HG03060 (cell line): ENCODE results near the gene FMNL2.
"Not testable (repeated sequence)": the region's sequence is repeated elsewhere in the genome, so short reads cannot be mapped to it uniquely, and the experiment has no call there.

Experiments
- ATAC-seq: cut with Tn5 transposase; IDR thresholded peaks from one replicate; pipeline ENCODE4 v1.9.1; 2021; ENCODE audit warnings: low read depth, moderate number of reproducible peaks; ENCODE audit not compliant: unreplicated experiment

Gene FMNL2

GRCh38 chr2:152370783-152371182 is 35.8 kb downstream of the FMNL2 start:
- no peak for ATAC-seq

GRCh38 chr2:152372438-152372984 is 37.5 kb downstream of the FMNL2 start:
- no peak for ATAC-seq

- ATAC-seq, result no peak
Measured at GRCh38 chr2:152375174-152375573, 40.2 kb downstream of the FMNL2 start.

GRCh38 chr2:152376385-152376784 is 41.4 kb downstream of the FMNL2 start:
- no peak for ATAC-seq

GRCh38 chr2:152376968-152377367 is 42.0 kb downstream of the FMNL2 start:
- ATAC-seq, result no peak

- no peak for ATAC-seq
Measured at GRCh38 chr2:152379089-152379488, 44.1 kb downstream of the FMNL2 start.

GRCh38 chr2:152380261-152381055 is 45.5 kb downstream of the FMNL2 start:
- ATAC-seq, result no peak

- no peak for ATAC-seq
Measured at GRCh38 chr2:152383702-152384101, 48.7 kb downstream of the FMNL2 start.

- no peak for ATAC-seq
Measured at GRCh38 chr2:152384992-152385391, 50.0 kb downstream of the FMNL2 start.

GRCh38 chr2:152385650-152386049 is 50.7 kb downstream of the FMNL2 start:
- ATAC-seq, result no peak

- ATAC-seq, result no peak
Measured at GRCh38 chr2:152386266-152386665, 51.3 kb downstream of the FMNL2 start.

- no peak for ATAC-seq
Measured at GRCh38 chr2:152387041-152387440, 52.1 kb downstream of the FMNL2 start.

GRCh38 chr2:152388269-152388668 is 53.3 kb downstream of the FMNL2 start:
- not testable (repeated sequence) for ATAC-seq

GRCh38 chr2:152389483-152389882 is 54.5 kb downstream of the FMNL2 start:
- ATAC-seq, result no peak

GRCh38 chr2:152390837-152391236 is 55.9 kb downstream of the FMNL2 start:
- ATAC-seq, result no peak

- ATAC-seq, result no peak
Measured at GRCh38 chr2:152391318-152391717, 56.3 kb downstream of the FMNL2 start.

GRCh38 chr2:152393377-152393776 is 58.4 kb downstream of the FMNL2 start:
- no peak for ATAC-seq

- no peak for ATAC-seq
Measured at GRCh38 chr2:152394326-152394725, 59.4 kb downstream of the FMNL2 start.

GRCh38 chr2:152395103-152395502 is 60.1 kb downstream of the FMNL2 start:
- no peak for ATAC-seq

GRCh38 chr2:152395572-152395971 is 60.6 kb downstream of the FMNL2 start:
- no peak for ATAC-seq

- no peak for ATAC-seq
Measured at GRCh38 chr2:152396051-152396511, 61.1 kb downstream of the FMNL2 start.

- ATAC-seq, result no peak
Measured at GRCh38 chr2:152396763-152397162, 61.8 kb downstream of the FMNL2 start.
